Measurements from ENCODE around the gene FBRSL1. TPM values are rescaled to one million over a fixed set of nuclear protein-coding genes. Genes with fewer than 3 reads are reported as not detected.

Gene FBRSL1
- total and polyA plus RNA-seq, 2 donors from 2014 or later = 23.8 to 44.7 TPM

- Histone ChIP-seq H3K27me3 (ENCODE audit: control insufficient read depth, insufficient read depth, low read length) (no peaks in the 10 kb centered on the region), H3K4me3 (ENCODE audit: low read length in 3 of 3) (no peak overlapping the region), H3K27ac (ENCODE audit: low read depth in 2 of 2, low read length in 2 of 2) (no peak overlapping the region), H3K9me3 (ENCODE audit: control insufficient read depth in 2 of 3, insufficient read depth in 1 of 3, low read length in 3 of 3) (peaks cover 0 to 7% (median 0%) of the 10 kb centered on the region in 3 donors), H3K9ac (ENCODE audit: low read length in 3 of 3) (no peak overlapping the region), H3K36me3 (ENCODE audit: control insufficient read depth in 2 of 3, insufficient read depth in 3 of 3, low read length in 3 of 3) (peaks cover 0 to 5% (median 3%) of the 10 kb centered on the region in 3 donors), H3K4me1 (ENCODE audit: control insufficient read depth in 2 of 3, insufficient read depth in 2 of 3, low read depth in 1 of 3, low read length in 3 of 3) (peaks cover 0 to 5% (median 0%) of the 10 kb centered on the region in 3 donors)
- no peak for FAIRE-seq
- intact Hi-C loops (cut with DNase I) = no loop called here
- DNase-seq = no peak
- TF ChIP-seq CTCF (IDR thresholded peaks at IDR 0.05; ENCODE audit: borderline replicate concordance, extremely low read depth, insufficient read depth) = no peak
Observed at GRCh38 chr12:132537836-132538662, 48.1 kb downstream of the FBRSL1 start.

- Histone ChIP-seq H3K27ac (ENCODE audit: low read depth in 2 of 2, low read length in 2 of 2) (no peak overlapping the region), H3K36me3 (ENCODE audit: control insufficient read depth in 2 of 3, insufficient read depth in 3 of 3, low read length in 3 of 3) (peaks cover 0 to 5% (median 3%) of the 10 kb centered on the region in 3 donors), H3K4me1 (ENCODE audit: control insufficient read depth in 2 of 3, insufficient read depth in 2 of 3, low read depth in 1 of 3, low read length in 3 of 3) (peaks cover 0 to 5% (median 0%) of the 10 kb centered on the region in 3 donors), H3K9ac (ENCODE audit: low read length in 3 of 3) (no peak overlapping the region), H3K27me3 (ENCODE audit: control insufficient read depth, insufficient read depth, low read length) (no peaks in the 10 kb centered on the region), H3K9me3 (ENCODE audit: control insufficient read depth in 2 of 3, insufficient read depth in 1 of 3, low read length in 3 of 3) (peaks cover 0 to 7% (median 0%) of the 10 kb centered on the region in 3 donors), H3K4me3 (ENCODE audit: low read length in 3 of 3) (no peak overlapping the region)
- intact Hi-C loops (cut with DNase I) = no loop called here
- FAIRE-seq (no peak), DNase-seq (no peak)
- TF ChIP-seq CTCF (IDR thresholded peaks at IDR 0.05; ENCODE audit: borderline replicate concordance, extremely low read depth, insufficient read depth) = no peak
Observed at GRCh38 chr12:132538663-132538990, 48.7 kb downstream of the FBRSL1 start.

- Histone ChIP-seq H3K36me3 (ENCODE audit: control insufficient read depth in 2 of 3, insufficient read depth in 3 of 3, low read length in 3 of 3) (peaks cover 0 to 5% (median 3%) of the 10 kb centered on the region in 3 donors), H3K27ac (ENCODE audit: low read depth in 2 of 2, low read length in 2 of 2) (no peak overlapping the region), H3K4me3 (ENCODE audit: low read length in 3 of 3) (no peak overlapping the region), H3K9me3 (ENCODE audit: control insufficient read depth in 2 of 3, insufficient read depth in 1 of 3, low read length in 3 of 3) (peaks cover 0 to 7% (median 0%) of the 10 kb centered on the region in 3 donors), H3K9ac (ENCODE audit: low read length in 3 of 3) (no peak overlapping the region), H3K27me3 (ENCODE audit: control insufficient read depth, insufficient read depth, low read length) (no peaks in the 10 kb centered on the region), H3K4me1 (ENCODE audit: control insufficient read depth in 2 of 3, insufficient read depth in 2 of 3, low read depth in 1 of 3, low read length in 3 of 3) (peaks cover 0 to 5% (median 0%) of the 10 kb centered on the region in 3 donors)
- no peak for DNase-seq
- no peak for FAIRE-seq
- intact Hi-C loops (cut with DNase I) = no loop called here
- TF ChIP-seq CTCF (IDR thresholded peaks at IDR 0.05; ENCODE audit: borderline replicate concordance, extremely low read depth, insufficient read depth) = no peak
Observed at GRCh38 chr12:132539016-132539773, 49.2 kb downstream of the FBRSL1 start.
